NCI-H526 treated with DMSO at 0.1 percent for 48 hours (cell line): Measurements from ENCODE around the gene ADD1.

Experiments
- DNase-seq: peaks from one replicate; lab custom pipeline; 2025; lab: John Stamatoyannopoulos, UW

The ADD1 gene

DNA sequence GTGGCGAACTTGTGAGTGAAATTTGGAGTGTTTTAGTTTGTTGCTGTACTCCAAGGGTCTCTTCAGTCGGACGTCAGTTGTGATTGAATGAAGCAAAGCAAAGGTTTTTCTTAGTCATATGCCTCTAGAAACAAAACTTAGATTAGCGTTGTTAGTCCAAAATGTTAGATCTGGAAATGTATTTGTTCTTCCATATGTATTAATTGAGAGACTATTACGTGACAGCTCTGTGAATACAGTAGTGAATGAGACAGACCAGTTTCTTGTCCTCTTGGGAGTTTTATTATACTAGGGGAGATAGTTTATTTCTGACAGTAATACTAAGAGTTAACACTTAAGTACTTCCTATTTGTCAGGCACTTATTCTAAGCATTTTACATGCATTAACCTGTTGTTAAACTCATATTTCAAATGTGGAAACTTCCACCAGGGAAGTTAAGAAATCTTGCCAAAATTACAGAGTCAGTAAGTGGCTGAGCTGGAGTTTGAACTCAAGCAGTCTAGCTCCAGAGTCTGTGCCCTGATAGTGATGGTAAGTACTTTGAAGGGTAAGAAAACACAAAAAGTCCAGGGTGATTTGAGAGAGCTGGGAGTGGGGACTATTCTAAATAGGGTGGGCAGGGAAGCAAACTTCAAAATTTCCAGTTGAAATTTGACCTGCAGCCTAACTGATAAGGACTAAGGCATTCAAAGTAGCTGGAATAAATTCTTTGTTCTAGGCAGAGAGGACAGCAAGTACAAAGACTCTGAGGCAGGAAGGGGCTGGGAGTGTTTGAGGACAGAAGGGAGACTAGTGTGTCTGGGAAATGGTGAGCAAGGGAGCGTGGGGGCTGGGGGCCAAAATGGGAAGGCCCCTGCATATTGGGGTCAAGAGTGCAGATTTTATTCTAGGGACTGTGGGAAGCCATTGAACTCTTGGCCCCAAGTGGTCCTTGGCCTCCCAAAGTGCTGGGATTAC, 17.0 kb downstream of the ADD1 start:
- peak; percentile 59 for DNase-seq

DNA sequence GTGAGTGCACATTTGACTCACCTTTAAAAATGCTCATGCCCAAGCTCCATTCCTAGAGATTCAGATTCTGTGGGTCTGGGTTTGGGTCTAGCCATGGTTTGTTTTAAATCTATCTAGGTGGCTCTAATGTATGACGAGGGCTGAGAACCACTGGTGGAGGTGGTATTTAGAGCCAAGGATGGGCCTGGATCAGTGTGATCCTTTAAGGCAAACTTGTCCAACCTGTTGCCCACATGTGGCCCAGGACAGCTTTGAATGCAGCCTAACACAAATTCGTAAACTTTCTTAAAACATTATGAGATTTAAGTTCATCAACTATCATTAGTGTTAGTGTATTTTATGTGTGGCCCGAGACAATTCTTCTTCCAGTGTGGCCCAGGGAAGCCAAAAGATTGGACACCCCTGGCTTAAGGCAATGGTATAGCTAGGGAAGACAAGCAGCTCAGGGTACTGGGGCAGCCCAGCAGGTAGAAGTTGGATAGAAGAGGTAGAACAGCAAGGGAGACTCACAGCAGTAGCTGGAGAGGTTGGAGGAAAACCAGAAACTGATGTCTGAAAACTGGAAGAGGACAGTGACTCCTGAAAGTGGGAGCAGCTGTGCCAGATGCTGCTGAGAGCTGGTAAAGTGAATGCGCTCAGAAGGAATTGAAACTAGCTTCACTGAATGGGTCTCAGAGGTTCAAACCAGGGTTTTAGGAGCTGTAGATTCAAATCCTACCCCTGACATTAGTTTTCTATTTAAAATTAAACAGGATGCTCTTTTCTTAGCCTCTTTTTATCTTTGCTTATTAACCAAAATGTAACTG, 18.2 kb downstream of the ADD1 start:
- DNase-seq: no peak

GRCh38 chr4:2862528-2862927, 18.9 kb downstream of the ADD1 start:
- DNase-seq: no peak

DNA sequence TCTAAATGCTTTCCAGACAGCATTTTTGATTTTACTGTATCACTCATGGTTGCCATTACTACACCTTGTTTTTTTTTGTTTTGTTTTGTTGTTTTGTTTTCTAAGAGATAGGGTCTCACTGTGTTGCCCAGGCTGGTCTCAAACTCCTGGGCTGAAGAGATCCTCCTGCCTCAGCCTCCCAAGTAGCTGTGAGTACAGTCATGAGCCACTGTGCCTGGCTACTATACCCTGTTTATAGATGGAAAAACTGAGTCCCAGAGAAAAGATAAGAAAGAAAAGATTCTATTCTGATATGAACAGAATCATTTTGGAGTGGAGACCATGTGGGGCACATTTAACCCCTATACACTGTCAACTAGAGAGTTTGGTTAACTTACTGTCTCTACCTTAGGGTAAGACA, 20.0 kb downstream of the ADD1 start:
- DNase-seq: no peak

GRCh38 chr4:2865196-2865780, 21.6 kb downstream of the ADD1 start:
- DNase-seq: no peak

DNA sequence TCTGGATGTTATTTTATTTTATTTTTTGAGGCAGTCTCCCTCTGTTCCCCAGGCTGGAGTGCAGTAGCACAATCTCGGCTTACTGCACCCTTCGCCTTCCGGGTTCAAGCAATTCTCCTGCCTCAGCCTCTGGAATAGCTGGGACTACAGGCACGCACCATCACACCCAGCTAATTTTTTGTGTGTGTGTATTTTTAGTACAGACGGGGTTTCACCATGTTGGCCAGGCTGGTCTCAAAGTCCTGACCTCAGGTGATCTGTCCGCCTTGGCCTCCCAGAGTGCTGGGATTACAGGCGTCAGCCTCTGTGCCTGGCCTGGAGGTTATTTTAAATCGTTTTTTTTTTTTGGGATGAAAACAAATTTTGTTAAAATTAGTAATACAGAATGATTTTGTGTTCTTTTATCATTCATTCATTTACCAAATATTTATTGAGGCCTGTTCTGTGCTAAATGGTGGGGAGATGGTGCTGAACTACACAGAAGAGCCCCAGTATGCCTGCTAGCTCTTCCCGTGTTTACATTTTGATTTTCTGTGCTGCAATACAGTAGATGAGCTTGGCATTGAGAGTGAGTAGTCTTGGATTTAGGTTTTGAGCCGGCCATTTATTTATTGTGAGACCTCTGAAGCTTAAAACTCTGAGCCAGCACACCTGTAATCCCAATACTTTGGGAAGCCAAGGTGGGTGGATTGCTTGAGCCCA, 22.7 kb downstream of the ADD1 start:
- DNase-seq: no peak

GRCh38 chr4:2866891-2867290, 23.2 kb downstream of the ADD1 start:
- no peak for DNase-seq

DNA sequence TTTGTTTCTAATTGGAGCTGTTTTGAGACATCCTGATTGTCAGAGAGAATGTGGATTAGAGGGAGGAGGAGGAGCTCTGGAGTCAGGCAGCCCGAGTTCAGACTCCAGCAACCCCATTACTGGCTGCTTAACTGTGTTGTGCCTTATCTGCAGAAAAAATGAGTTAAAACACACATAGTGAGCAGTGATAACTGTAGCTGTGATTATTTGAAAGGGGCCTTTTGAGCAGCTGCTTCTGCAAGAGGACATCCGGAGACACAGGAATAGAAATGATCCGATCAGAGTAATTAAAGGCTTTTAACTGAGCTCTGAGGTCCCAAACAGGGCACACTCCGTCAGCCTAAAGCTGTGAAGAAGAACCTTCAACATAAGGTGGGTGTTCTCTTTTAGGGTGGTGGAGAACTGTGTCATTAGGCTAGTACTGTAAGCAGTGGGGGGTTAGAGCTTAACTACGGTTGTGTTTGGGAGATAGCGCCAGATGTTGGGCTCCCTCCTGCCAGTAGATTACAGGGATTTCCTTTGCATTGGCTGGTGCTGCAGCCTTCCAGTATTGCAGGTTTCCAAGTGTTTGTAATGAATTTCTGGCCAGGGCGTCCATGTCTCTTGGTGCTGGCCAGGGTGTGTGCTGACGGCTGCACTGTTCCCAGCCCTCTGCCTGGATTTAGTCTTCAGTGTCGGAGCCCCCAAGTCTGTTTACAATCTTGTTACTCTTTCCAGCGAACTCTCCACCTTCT, 24.3 kb downstream of the ADD1 start:
- DNase-seq: no peak

- peak; percentile 94 for DNase-seq
These were observed 25.3 kb downstream of the ADD1 start for GRCh38 chr4:2868877-2869487.

- no peak for DNase-seq
These were observed 26.0 kb downstream of the ADD1 start for GRCh38 chr4:2869659-2870058.

GRCh38 chr4:2870082-2870481, 26.4 kb downstream of the ADD1 start:
- DNase-seq: no peak

GRCh38 chr4:2871466-2871865, 27.8 kb downstream of the ADD1 start:
- no peak for DNase-seq

DNA sequence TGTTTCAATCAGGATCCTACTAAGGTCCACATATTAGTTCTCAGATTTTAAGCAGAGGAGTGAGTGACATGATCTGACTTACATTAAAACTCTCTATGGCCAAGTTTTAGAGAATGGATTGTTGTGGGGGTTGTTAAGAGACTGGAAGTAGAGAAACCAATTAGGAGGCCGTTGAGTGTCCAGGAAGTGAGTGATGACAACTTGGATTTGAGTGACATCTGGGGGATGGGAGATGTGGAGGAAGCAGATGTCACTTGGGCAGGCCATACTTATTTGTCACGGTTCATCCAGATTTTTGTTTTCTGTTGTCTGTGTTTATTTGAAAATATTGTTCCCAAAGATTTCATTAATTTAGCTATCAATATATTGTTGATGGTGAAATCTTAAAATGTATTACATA, 28.3 kb downstream of the ADD1 start:
- DNase-seq: no peak

DNA sequence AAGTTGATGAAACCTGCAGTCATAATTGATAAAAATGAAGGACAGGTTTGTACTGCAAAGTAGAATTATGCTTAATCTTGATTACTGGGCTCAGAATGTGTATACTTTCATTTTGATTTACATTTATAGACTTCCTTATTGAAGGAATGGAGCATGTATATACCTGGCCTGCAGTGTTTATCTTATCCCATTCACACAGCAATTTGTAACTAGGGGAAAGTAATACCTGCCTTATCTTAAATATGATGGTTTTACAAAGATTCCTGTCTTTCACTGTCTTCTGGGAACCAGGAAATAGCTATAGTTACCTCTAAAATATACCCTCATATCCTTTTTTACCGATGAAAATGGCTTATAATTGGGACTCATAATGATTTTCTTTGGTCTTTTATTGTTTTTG, 29.7 kb downstream of the ADD1 start:
- no peak for DNase-seq

GRCh38 chr4:2874861-2875260, 31.2 kb downstream of the ADD1 start:
- DNase-seq: peak; percentile 27

- DNase-seq: no peak
These were observed 31.9 kb downstream of the ADD1 start for GRCh38 chr4:2875556-2875955.

DNA sequence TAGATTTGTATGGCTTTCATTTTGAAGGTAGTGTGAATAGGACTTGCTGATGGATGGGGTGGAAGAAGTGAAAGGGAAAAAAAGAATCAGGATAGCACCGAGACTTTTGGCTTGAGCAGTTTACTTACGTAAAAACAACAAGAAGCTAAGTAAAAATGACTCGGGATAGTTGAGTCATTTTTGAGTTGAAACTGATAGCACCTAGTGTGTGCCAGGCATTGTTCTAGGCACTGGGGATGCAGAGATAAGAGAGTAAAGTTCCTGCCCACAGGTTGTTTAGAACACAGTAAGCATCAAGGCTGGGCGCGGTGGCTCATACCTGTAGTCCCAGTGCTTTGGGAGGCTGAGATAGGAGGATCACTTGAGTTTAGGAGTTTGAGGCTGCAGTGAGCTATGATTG, 34.7 kb downstream of the ADD1 start:
- DNase-seq: no peak

DNA sequence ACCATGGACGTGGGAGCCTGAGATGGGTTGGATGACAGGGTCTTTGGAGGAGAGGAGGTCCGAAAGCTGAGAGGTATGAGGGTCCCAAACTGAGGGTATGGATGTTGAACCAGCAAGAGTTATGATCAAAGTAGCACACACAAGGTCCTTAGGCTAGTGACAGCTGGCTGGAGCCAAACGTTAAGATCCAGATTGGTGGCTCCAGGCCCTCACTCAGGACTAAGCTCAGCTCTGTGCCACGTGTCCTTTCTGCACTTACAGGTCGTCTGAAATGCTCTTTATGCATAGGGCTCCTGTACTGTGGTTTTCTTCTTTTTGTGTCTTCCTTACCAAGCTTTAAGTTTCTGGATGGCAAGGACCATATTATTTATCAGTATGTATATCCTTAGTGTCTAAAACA, 35.4 kb downstream of the ADD1 start:
- no peak for DNase-seq

GRCh38 chr4:2881431-2881830, 37.8 kb downstream of the ADD1 start:
- no peak for DNase-seq

DNA sequence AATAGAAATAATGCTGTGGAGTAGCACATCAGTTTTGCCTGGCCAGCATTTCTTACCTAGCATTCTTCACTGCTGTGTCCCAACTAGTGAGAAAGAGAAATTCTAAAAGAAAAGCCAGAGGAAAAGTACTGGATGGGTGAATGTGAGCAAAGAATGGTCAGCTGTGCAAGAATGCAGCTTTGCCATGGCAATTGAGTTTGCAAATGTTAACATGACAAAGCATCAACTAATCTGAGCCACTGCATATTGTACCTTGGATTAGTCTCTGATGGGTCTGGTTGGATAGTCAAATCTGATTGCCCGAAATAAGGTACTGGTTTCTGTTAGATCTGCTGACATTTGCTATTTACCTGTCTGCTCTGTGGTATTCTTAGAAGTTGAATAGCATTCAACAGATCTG, 38.7 kb downstream of the ADD1 start:
- DNase-seq: no peak

GRCh38 chr4:2886161-2886560, 42.5 kb downstream of the ADD1 start:
- no peak for DNase-seq
